ENCODE data around the gene CPA4.

The CPA4 gene

GRCh38 chr7:130364451-130364850 is 71.5 kb downstream of the CPA4 start:
- Histone ChIP-seq H3K4me3 (replicated peaks; ENCODE audit: insufficient read depth, low read length) (no peak overlapping the region), H3K27ac (replicated peaks) (no peak overlapping the region), H3K27me3 (ENCODE audit: insufficient read depth, poor library complexity, severe bottlenecking) (no peaks in the 10 kb centered on the region)
- DNase-seq (ENCODE audit: low read depth in 1 of 2, low spot score in 1 of 2) = no peak
- no peak for TF ChIP-seq POLR2AphosphoS5 (IDR thresholded peaks at IDR 0.05; ENCODE audit: low read depth)
- TF ChIP-seq GABPA (IDR thresholded peaks at IDR 0.05; ENCODE audit: low read depth) = no peak
- no peak for TF ChIP-seq REST (IDR thresholded peaks at IDR 0.05; ENCODE audit: insufficient replicate concordance, low read depth)
- TF ChIP-seq CTCF (IDR thresholded peaks at IDR 0.05; ENCODE audit: insufficient read depth, low read length) = no peak

GRCh38 chr7:130365088-130365487 is 72.1 kb downstream of the CPA4 start:
- DNase-seq (ENCODE audit: low read depth in 1 of 2, low spot score in 1 of 2) = no peak
- no peak overlapping the region for H3K27ac ChIP-seq (replicated peaks)
- H3K4me3 ChIP-seq (replicated peaks; ENCODE audit: insufficient read depth, low read length) = no peak overlapping the region
- H3K27me3 ChIP-seq (ENCODE audit: insufficient read depth, poor library complexity, severe bottlenecking) = no peaks in the 10 kb centered on the region
- TF ChIP-seq CTCF (IDR thresholded peaks at IDR 0.05; ENCODE audit: insufficient read depth, low read length) (no peak), POLR2AphosphoS5 (IDR thresholded peaks at IDR 0.05; ENCODE audit: low read depth) (no peak), REST (IDR thresholded peaks at IDR 0.05; ENCODE audit: insufficient replicate concordance, low read depth) (no peak), SPI1 (IDR thresholded peaks at IDR 0.05; ENCODE audit: borderline replicate concordance, low read depth) (no peak), GABPA (IDR thresholded peaks at IDR 0.05; ENCODE audit: low read depth) (no peak)

GRCh38 chr7:130365511-130366441 is 72.8 kb downstream of the CPA4 start:
- no peaks in the 10 kb centered on the region for H3K27me3 ChIP-seq (ENCODE audit: insufficient read depth, poor library complexity, severe bottlenecking)
- no peak overlapping the region for H3K4me3 ChIP-seq (replicated peaks; ENCODE audit: insufficient read depth, low read length)
- TF ChIP-seq SPI1 (IDR thresholded peaks at IDR 0.05; ENCODE audit: borderline replicate concordance, low read depth) (no peak), GABPA (IDR thresholded peaks at IDR 0.05; ENCODE audit: low read depth) (no peak), POLR2AphosphoS5 (IDR thresholded peaks at IDR 0.05; ENCODE audit: low read depth) (no peak)
- DNase-seq (ENCODE audit: low read depth in 1 of 2, low spot score in 1 of 2) = no peak
- no peak overlapping the region for H3K27ac ChIP-seq (replicated peaks)

- no peak for TF ChIP-seq GABPA (IDR thresholded peaks at IDR 0.05; ENCODE audit: low read depth)
- no peak for TF ChIP-seq REST (IDR thresholded peaks at IDR 0.05; ENCODE audit: insufficient replicate concordance, low read depth)
- no peak for TF ChIP-seq CTCF (IDR thresholded peaks at IDR 0.05; ENCODE audit: insufficient read depth, low read length)
- no peak for TF ChIP-seq SPI1 (IDR thresholded peaks at IDR 0.05; ENCODE audit: borderline replicate concordance, low read depth)
- TF ChIP-seq POLR2AphosphoS5 (IDR thresholded peaks at IDR 0.05; ENCODE audit: low read depth) = no peak
- Histone ChIP-seq H3K27ac (replicated peaks) (no peak overlapping the region), H3K4me3 (replicated peaks; ENCODE audit: insufficient read depth, low read length) (no peak overlapping the region), H3K27me3 (ENCODE audit: insufficient read depth, poor library complexity, severe bottlenecking) (no peaks in the 10 kb centered on the region)
- DNase-seq (ENCODE audit: low read depth in 1 of 2, low spot score in 1 of 2) = no peak
Observed at GRCh38 chr7:130366564-130366963, 73.6 kb downstream of the CPA4 start.
